ENCODE measurements around the gene P2RX1.
A peak's percentile ranks its signal among the peaks of the same experiment; 100 is the strongest.

Gene P2RX1

GRCh38 chr17:3897731-3898130 lies 18.5 kb downstream of the P2RX1 start:
- H3K4me1 ChIP-seq (ENCODE audit: control insufficient read depth in 1 of 2, insufficient read depth in 1 of 2, low read depth in 1 of 2, low read length in 1 of 2), result peaks cover 25 to 30% of the 10 kb centered on the region in 2 experiments
- no peaks in the 10 kb centered on the region for H3K27me3 ChIP-seq
- no peak overlapping the region for H3K4me3 ChIP-seq (ENCODE audit: low read depth in 1 of 2, low read length in 1 of 2)
- no peak overlapping the region for H3K27ac ChIP-seq
- H3K36me3 ChIP-seq, result peaks cover 76% of the 10 kb centered on the region
- no peaks in the 10 kb centered on the region for H3K9me3 ChIP-seq
- TF ChIP-seq CTCF (IDR thresholded peaks at IDR 0.05), result no peak

- Histone ChIP-seq H3K9me3 (no peaks in the 10 kb centered on the region), H3K27me3 (no peaks in the 10 kb centered on the region), H3K4me1 (ENCODE audit: control insufficient read depth in 1 of 2, insufficient read depth in 1 of 2, low read depth in 1 of 2, low read length in 1 of 2) (peaks cover 28 to 35% of the 10 kb centered on the region in 2 experiments), H3K36me3 (peaks cover 68% of the 10 kb centered on the region), H3K27ac (peak overlapping the region; percentile 87), H3K4me3 (ENCODE audit: low read depth in 1 of 2, low read length in 1 of 2) (no peak overlapping the region)
- no peak for TF ChIP-seq CTCF (IDR thresholded peaks at IDR 0.05)
Observed at GRCh38 chr17:3896968-3897235, 19.4 kb downstream of the P2RX1 start.

GRCh38 chr17:3896108-3896967 lies 19.9 kb downstream of the P2RX1 start:
- H3K27ac ChIP-seq, result peak overlapping the region; percentile 87
- TF ChIP-seq CTCF (IDR thresholded peaks at IDR 0.05), result no peak
- H3K36me3 ChIP-seq, result peaks cover 62% of the 10 kb centered on the region
- peaks cover 5% of the 10 kb centered on the region for H3K27me3 ChIP-seq
- no peaks in the 10 kb centered on the region for H3K9me3 ChIP-seq
- no peak overlapping the region for H3K4me3 ChIP-seq (ENCODE audit: low read depth in 1 of 2, low read length in 1 of 2)
- H3K4me1 ChIP-seq (ENCODE audit: control insufficient read depth in 1 of 2, insufficient read depth in 1 of 2, low read depth in 1 of 2, low read length in 1 of 2), result peaks cover 33 to 41% of the 10 kb centered on the region in 2 experiments

GRCh38 chr17:3895354-3895753 lies 20.9 kb downstream of the P2RX1 start:
- no peaks in the 10 kb centered on the region for H3K9me3 ChIP-seq
- peaks cover 37 to 51% of the 10 kb centered on the region in 2 experiments for H3K4me1 ChIP-seq (ENCODE audit: control insufficient read depth in 1 of 2, insufficient read depth in 1 of 2, low read depth in 1 of 2, low read length in 1 of 2)
- no peak for TF ChIP-seq CTCF (IDR thresholded peaks at IDR 0.05)
- peaks cover 52% of the 10 kb centered on the region for H3K36me3 ChIP-seq
- peaks cover 5% of the 10 kb centered on the region for H3K27me3 ChIP-seq
- H3K27ac ChIP-seq, result peak overlapping the region; percentile 87
- no peak overlapping the region for H3K4me3 ChIP-seq (ENCODE audit: low read depth in 1 of 2, low read length in 1 of 2)

- Histone ChIP-seq H3K9me3 (no peaks in the 10 kb centered on the region), H3K27me3 (peaks cover 5% of the 10 kb centered on the region), H3K36me3 (peaks cover 48% of the 10 kb centered on the region), H3K27ac (peak overlapping the region; percentile 87), H3K4me1 (ENCODE audit: control insufficient read depth in 1 of 2, insufficient read depth in 1 of 2, low read depth in 1 of 2, low read length in 1 of 2) (peaks cover 37 to 55% of the 10 kb centered on the region in 2 experiments), H3K4me3 (ENCODE audit: low read depth in 1 of 2, low read length in 1 of 2) (no peak overlapping the region)
- TF ChIP-seq CTCF (IDR thresholded peaks at IDR 0.05), result no peak
Observed at GRCh38 chr17:3894911-3895343, 21.3 kb downstream of the P2RX1 start.

All from neutrophil (primary cell).